Right lobe of liver (tissue), 6 donors: ENCODE data around the gene ATE1. TPM values are rescaled to one million over a fixed set of nuclear protein-coding genes. Genes with fewer than 3 reads are reported as not detected.
A peak's percentile ranks its signal among the peaks of the same experiment; 100 is the strongest.
"Not testable (repeated sequence)": the region's sequence is repeated elsewhere in the genome, so short reads cannot be mapped to it uniquely, and the experiment has no call there.

Experiments
- ATAC-seq, 4 donors: fragments of 200-7000 bp; cut with Tn5 transposase; one replicate each; pipeline ENCODE4 v1.9.1; 2020; ENCODE audit warnings: mild to moderate bottlenecking in 4 of 4, moderate library complexity in 4 of 4
- DNase-seq, 3 donors: peaks; one replicate each; pipeline ENCODE4 v3.0.0-alpha.2; 2020
- H3K27ac ChIP-seq, 3 donors: fragments of 200-600 bp; one replicate each; pipeline ENCODE4 v1.8.0; 2022
- H3K27me3 ChIP-seq, 2 donors: fragments of 200-600 bp; one replicate each; pipeline ENCODE4 v1.8.0; 2022
- H3K36me3 ChIP-seq, 4 donors: fragments of 200-600 bp; sonication (generic) in 1 of 4; one replicate each; pipeline versions ENCODE4 v1.5.1 to v1.8.0; 2017 to 2022; ENCODE audit warnings: control low read depth in 1 of 4
- H3K4me1 ChIP-seq, 4 donors: fragments of 200-600 bp; sonication (generic) in 1 of 4; one replicate each; pipeline versions ENCODE4 v1.5.1 to v1.8.0; 2017 to 2022; ENCODE audit warnings: control low read depth in 1 of 4
- H3K4me3 ChIP-seq, 3 donors: fragments of 200-600 bp; one replicate each; pipeline ENCODE4 v1.8.0; 2022
- H3K9me3 ChIP-seq, 4 donors: fragments of 200-600 bp; sonication (generic) in 1 of 4; one replicate each; pipeline versions ENCODE4 v1.5.1 to v1.8.0; 2017 to 2022; ENCODE audit warnings: control low read depth in 1 of 4
- CTCF ChIP-seq, 4 donors: fragments of 200-600 bp in 3 of 4; fragments of 450-650 bp in 1 of 4; IDR thresholded peaks; one replicate each; pipeline versions ENCODE4 v1.5.1 to v1.8.0; 2016 to 2022; ENCODE audit warnings: antibody characterized with exemption in 4 of 4, mild to moderate bottlenecking in 2 of 4
- POLR2A ChIP-seq: fragments of 450-650 bp; IDR thresholded peaks from one replicate; pipeline ENCODE4 v1.6.1; 2017; ENCODE audit warnings: antibody characterized with exemption, mild to moderate bottlenecking
- WGBS: methylation state at CpG from one replicate; pipeline ENCODE4 v1.1.6; 2018; ENCODE audit warnings: low coverage, low lambda C conversion rate; ENCODE audit not compliant: insufficient coverage; ENCODE audit errors: missing lambda C conversion rate; 5-methylcytosine and 5-hydroxymethylcytosine counted together
- intact Hi-C, 2 donors: fragments of 100-400 bp; cut with DNase I; formaldehyde crosslinking; loops; one replicate each; pipeline versions ENCODE4 v1.11.2 to v1.14.1; 2022
- total RNA-seq, 6 experiments: library from RNA; depleted of rRNA in 2 of 6; stranded (reverse); fragments of >200 nt in 2 of 6; fragmentation: NEBNext Ultra II Directional in 3 of 6; extraction: Animal tissue kit (Norgen Biotek cat#: 25700) in 3 of 6; gene quantifications; one replicate each; pipeline versions ENCODE4 v1.1.0 to v1.2.4, GENCODE V29; 2016 to 2023
- donor health status: DM: no; HTN: yes; CAD: no.
- donor health status: DM: no; HTN: no; CAD: no.
- donor health status: DM: no; HTN: no; CAD: no.
- donor health status: DM: no; HTN: yes; CAD: no.
- donor health status: DM: no; HTN: yes; CAD: no.

The ATE1 gene
- total RNA-seq, 6 experiments from 2014 or later = 17.7 to 21.6 (median 19.9) TPM

GRCh38 chr10:121974019-121974534 is 46.2 kb upstream of the ATE1 start:
- 11% methylated on average over 7 of the region's 21 CpGs for WGBS
- peak in 2 of 4 donors; percentile 8 to 12 for ATAC-seq

DNA sequence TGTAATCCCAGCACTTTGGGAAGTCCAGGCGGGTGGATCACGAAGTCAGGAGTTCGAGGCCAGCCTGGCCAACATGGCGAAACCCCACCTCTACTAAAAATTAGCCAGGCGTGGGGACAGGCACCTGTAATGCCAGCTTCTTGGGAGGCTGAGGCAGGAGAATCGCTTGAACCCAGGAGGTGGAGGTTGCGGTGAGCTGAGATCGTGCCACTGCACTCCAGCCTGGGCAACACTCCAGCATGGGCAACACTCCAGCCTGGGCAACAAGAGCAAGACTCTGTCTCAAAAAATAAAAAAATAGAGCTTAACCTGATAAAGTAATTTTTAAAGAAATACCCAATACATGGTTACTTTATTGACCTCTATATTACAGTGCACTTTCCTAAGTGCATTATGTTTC is 41.3 kb upstream of the ATE1 start:
- H3K9me3 ChIP-seq, H3K27me3 ChIP-seq, H3K4me3 ChIP-seq, intact Hi-C loops: not testable (repeated sequence)
- peak; percentile 68 to 82 (median 81) for DNase-seq
- Histone ChIP-seq H3K36me3 (peaks cover 0 to 49% (median 21%) of the 10 kb centered on the region in 4 donors), H3K27ac (peak overlapping the region in 1 of 3 donors; percentile 57), H3K4me1 (peaks cover 0 to 28% (median 10%) of the 10 kb centered on the region in 4 donors)
- 65% methylated on average over 7 of the region's 8 CpGs for WGBS
- peak in 3 of 4 donors; percentile 33 to 57 (median 51) for ATAC-seq

More at GRCh38 chr10:121974019-121974534, 46.2 kb upstream of the ATE1 start:
- peak overlapping the region; percentile 94 to 100 (median 95) for H3K27ac ChIP-seq
- intact Hi-C loops = no loop called here
- no peak for DNase-seq
- H3K9me3 ChIP-seq = no peaks in the 10 kb centered on the region
- peaks cover 0 to 5% (median 2%) of the 10 kb centered on the region in 4 donors for H3K36me3 ChIP-seq
- TF ChIP-seq POLR2A (no peak), CTCF (IDR thresholded peaks at IDR 0.05) (no peak)
- peaks cover 0 to 48% (median 19%) of the 10 kb centered on the region in 4 donors for H3K4me1 ChIP-seq
- peak overlapping the region; percentile 84 to 97 (median 94) for H3K4me3 ChIP-seq
- H3K27me3 ChIP-seq = no peaks in the 10 kb centered on the region

- DNase-seq = no peak
- H3K27me3 ChIP-seq = no peaks in the 10 kb centered on the region
- peaks cover 0 to 50% (median 21%) of the 10 kb centered on the region in 4 donors for H3K36me3 ChIP-seq
- no peak overlapping the region for H3K27ac ChIP-seq
- H3K4me1 ChIP-seq = peaks cover 0 to 16% (median 6%) of the 10 kb centered on the region in 4 donors
- H3K4me3 ChIP-seq = no peak overlapping the region
- intact Hi-C loops = no loop called here
- ATAC-seq = no peak
- WGBS = 92% methylated on average over 3 of the region's 3 CpGs
- TF ChIP-seq POLR2A (no peak), CTCF (IDR thresholded peaks at IDR 0.05) (no peak)
- no peaks in the 10 kb centered on the region for H3K9me3 ChIP-seq
These were observed 38.2 kb upstream of the ATE1 start for GRCh38 chr10:121965996-121966395.

- TF ChIP-seq CTCF (IDR thresholded peaks at IDR 0.05) (no peak), POLR2A (no peak)
- Histone ChIP-seq H3K27me3 (no peaks in the 10 kb centered on the region), H3K36me3 (peaks cover 0 to 55% (median 14%) of the 10 kb centered on the region in 4 donors), H3K9me3 (no peaks in the 10 kb centered on the region), H3K4me3 (no peak overlapping the region), H3K4me1 (no peaks in the 10 kb centered on the region), H3K27ac (no peak overlapping the region)
- DNase-seq = no peak
- WGBS = 74% methylated on average over 2 of the region's 2 CpGs
- intact Hi-C loops = no loop called here
- peak in 1 of 4 donors; percentile 41 for ATAC-seq
These were observed 33.6 kb upstream of the ATE1 start for GRCh38 chr10:121961456-121961855.

- TF ChIP-seq CTCF (IDR thresholded peaks at IDR 0.05) (no peak), POLR2A (no peak)
- 90% methylated on average over 3 of the region's 3 CpGs for WGBS
- ATAC-seq = no peak
- DNase-seq = no peak
- Histone ChIP-seq H3K36me3 (peaks cover 0 to 38% (median 7%) of the 10 kb centered on the region in 4 donors), H3K9me3 (no peaks in the 10 kb centered on the region), H3K27me3 (no peaks in the 10 kb centered on the region), H3K4me1 (no peaks in the 10 kb centered on the region), H3K4me3 (no peak overlapping the region), H3K27ac (no peak overlapping the region)
- intact Hi-C loops = no loop called here
These were observed 31.8 kb upstream of the ATE1 start for GRCh38 chr10:121959671-121960070.
